ENCODE measurements around the gene TLCD3B. TPM values are rescaled to one million over a fixed set of nuclear protein-coding genes. Genes with fewer than 3 reads are reported as not detected.
A peak's percentile ranks its signal among the peaks of the same experiment; 100 is the strongest.

Gene TLCD3B
- total and polyA plus RNA-seq, 9 of the 15 experiments (the other 6 are each of a cell fraction or from before 2014, with no cell fraction given): 0.10 to 0.52 (median 0.23) TPM; not detected in 4

DNA sequence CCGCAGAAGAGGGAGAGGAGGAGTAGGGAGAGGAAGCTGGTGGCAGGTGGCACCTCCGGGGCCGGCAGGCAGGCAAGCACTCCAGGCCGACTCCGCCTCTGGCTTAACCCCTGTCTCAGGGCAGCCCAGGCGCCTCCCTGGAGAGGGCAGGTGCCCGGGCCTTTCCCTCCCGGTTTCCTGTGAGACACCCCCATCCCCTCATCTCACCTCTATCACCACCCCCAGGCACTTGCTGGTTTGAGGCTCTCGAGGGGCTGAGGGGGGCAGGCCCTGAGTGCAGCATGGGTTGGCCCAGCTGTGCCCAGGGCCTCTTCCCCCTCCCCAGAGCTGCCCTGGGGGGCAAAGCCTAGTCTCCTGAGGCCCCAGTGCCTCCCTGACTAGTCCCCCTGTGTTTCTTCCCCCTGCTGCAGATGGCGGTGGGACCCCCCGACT lies 26.2 kb downstream of the TLCD3B start:
- H2AFZ ChIP-seq (ENCODE audit: low read depth, low read length): no peak overlapping the region
- no peak overlapping the region for H3K27ac ChIP-seq (ENCODE audit: extremely low read depth, low read depth, low read length)
- ATAC-seq (no peak), DNase-seq (ENCODE audit: extremely low read depth in 1 of 4, low spot score in 3 of 4) (no peak), FAIRE-seq (no peak)
- ChIA-PET CTCF (ENCODE audit: low intra/inter-chr PET ratio) (interaction anchor here (0.5 to 1.1 kb wide), 2 partner anchors 142 to 312 kb away, joined by 4 to 5 read pairs; partner anchors contain the start of gene CDIPT), POLR2A (interaction anchor here (0.7 to 1.0 kb wide), 3 partner anchors 14 to 142 kb away, joined by 3 to 6 read pairs (median 3); partner anchors contain the start of gene CDIPT)
- H3K4me2 ChIP-seq (ENCODE audit: insufficient read depth, low read length): no peak overlapping the region
- H3K79me2 ChIP-seq (ENCODE audit: control insufficient read depth, insufficient read depth, low read length): no peaks in the 10 kb centered on the region
- intact Hi-C loops (cut with micrococcal nuclease): loop anchor here (5.0 kb wide), 1 partner anchor 143 kb away; the partner anchor contains the start of gene CDIPT
- in situ Hi-C loops (cut with MboI): no loop called here
- H3K4me1 ChIP-seq (replicated peaks in 1 of 2; ENCODE audit: control insufficient read depth in 2 of 2, insufficient read depth in 2 of 2, low read length in 2 of 2): peaks cover 0 to 64% of the 10 kb centered on the region in 2 experiments; a peak in 2 of 5 replicates
- H4K20me1 ChIP-seq (replicated peaks; ENCODE audit: control insufficient read depth, insufficient read depth, low read length): peaks cover 5% of the 10 kb centered on the region; the same call in 1 of the 2 replicates
- 54% methylated on average over 3 of the region's 11 CpGs for WGBS (ENCODE audit: insufficient coverage, low coverage, missing lambda C conversion rate)
- no TSS peak for BruUV-seq (replicated peaks)
- H3K4me3 ChIP-seq: no peak overlapping the region
- peaks cover 0 to 4% of the 10 kb centered on the region in 2 experiments; a peak in 1 of 5 replicates for H3K27me3 ChIP-seq (ENCODE audit: control insufficient read depth in 2 of 2, insufficient read depth in 2 of 2, low read length in 2 of 2)
- TF ChIP-seq POLR2A (conservative IDR thresholded peaks at IDR 0.05) (0 out of 2 replicates have a peak, but pooled peaks have one; percentile 20), ZNF3 (CRISPR knock-in tag; IDR thresholded peaks at IDR 0.05) (no peak), RBFOX2 (IDR thresholded peaks at IDR 0.05; ENCODE audit: low read depth, low read length) (peak; percentile 5; the same call in 1 of the 2 replicates), NCOA6 (IDR thresholded peaks at IDR 0.05) (no peak), POLR2G (IDR thresholded peaks at IDR 0.05; ENCODE audit: low read depth, low read length) (peak; percentile 56)
- peak overlapping the region in 1 of 2 experiments; percentile 64; a peak in 1 of 4 replicates for H3K9ac ChIP-seq (ENCODE audit: insufficient read depth in 1 of 2, low read depth in 2 of 2, low read length in 2 of 2)
- H3K9me1 ChIP-seq (ENCODE audit: control insufficient read depth, insufficient read depth, low read length): no peaks in the 10 kb centered on the region
- H3K36me3 ChIP-seq (ENCODE audit: control insufficient read depth, insufficient read depth, low read length): peaks cover 12% of the 10 kb centered on the region; the same call in 1 of the 3 replicates
- no peaks in the 10 kb centered on the region for H3K9me3 ChIP-seq (replicated peaks; ENCODE audit: control insufficient read depth, insufficient read depth, low read depth, low read length)

DNA sequence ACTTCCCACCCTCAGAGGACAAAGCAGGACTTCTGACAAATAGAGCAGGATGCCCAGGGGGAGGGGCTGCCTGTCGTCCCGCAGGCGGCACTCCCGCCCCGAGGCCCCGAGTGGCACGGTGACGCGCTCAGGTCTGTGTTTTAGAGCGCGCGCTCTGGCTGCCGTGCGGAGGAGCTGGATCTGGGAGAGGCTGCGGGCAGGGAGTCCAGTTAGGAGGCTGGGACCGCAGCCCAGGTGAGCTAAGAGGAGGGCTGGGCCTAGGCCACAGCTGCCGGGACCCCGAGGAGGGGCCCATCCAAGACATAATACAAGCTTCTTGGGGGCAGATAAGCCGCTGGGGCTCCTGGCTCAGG lies 26.7 kb downstream of the TLCD3B start:
- H3K36me3 ChIP-seq (ENCODE audit: control insufficient read depth, insufficient read depth, low read length): peaks cover 12% of the 10 kb centered on the region; the same call in 1 of the 3 replicates
- H3K79me2 ChIP-seq (ENCODE audit: control insufficient read depth, insufficient read depth, low read length): no peaks in the 10 kb centered on the region
- peaks cover 0 to 4% of the 10 kb centered on the region in 2 experiments; a peak in 1 of 5 replicates for H3K27me3 ChIP-seq (ENCODE audit: control insufficient read depth in 2 of 2, insufficient read depth in 2 of 2, low read length in 2 of 2)
- 77% methylated on average over 13 of the region's 19 CpGs for WGBS (ENCODE audit: insufficient coverage, low coverage, missing lambda C conversion rate)
- H3K9me1 ChIP-seq (ENCODE audit: control insufficient read depth, insufficient read depth, low read length): no peaks in the 10 kb centered on the region
- H3K4me3 ChIP-seq: no peak overlapping the region
- H3K27ac ChIP-seq (ENCODE audit: extremely low read depth, low read depth, low read length): no peak overlapping the region
- no peak overlapping the region for H2AFZ ChIP-seq (ENCODE audit: low read depth, low read length)
- no peaks in the 10 kb centered on the region for H3K9me3 ChIP-seq (replicated peaks; ENCODE audit: control insufficient read depth, insufficient read depth, low read depth, low read length)
- H3K9ac ChIP-seq (ENCODE audit: insufficient read depth in 1 of 2, low read depth in 2 of 2, low read length in 2 of 2): 0 out of 4 replicates have a peak overlapping the region, but pooled peaks of 1 of the 2 experiments have one; percentile 64
- DNase-seq (ENCODE audit: extremely low read depth in 1 of 4, low spot score in 3 of 4) (no peak), FAIRE-seq (no peak), ATAC-seq (no peak)
- in situ Hi-C loops (cut with MboI) (no loop called here), intact Hi-C loops (cut with micrococcal nuclease) (no loop called here)
- ChIA-PET CTCF (ENCODE audit: low intra/inter-chr PET ratio) (interaction anchor here (1.1 kb wide), 1 partner anchor 141 kb away, joined by 5 read pairs; the partner anchor contains the start of gene CDIPT), POLR2A (interaction anchor here (0.7 to 1.0 kb wide), 2 partner anchors 19 to 142 kb away, joined by 3 read pairs; partner anchors contain the start of gene CDIPT)
- H4K20me1 ChIP-seq (replicated peaks; ENCODE audit: control insufficient read depth, insufficient read depth, low read length): peaks cover 5% of the 10 kb centered on the region; the same call in 1 of the 2 replicates
- H3K4me2 ChIP-seq (ENCODE audit: insufficient read depth, low read length): no peak overlapping the region
- BruUV-seq (replicated peaks): no TSS peak
- peaks cover 0 to 59% of the 10 kb centered on the region in 2 experiments; a peak in 2 of 5 replicates for H3K4me1 ChIP-seq (replicated peaks in 1 of 2; ENCODE audit: control insufficient read depth in 2 of 2, insufficient read depth in 2 of 2, low read length in 2 of 2)
- TF ChIP-seq MEIS2 (IDR thresholded peaks at IDR 0.05; ENCODE audit: partially characterized antibody) (no peak), POLR2G (IDR thresholded peaks at IDR 0.05; ENCODE audit: low read depth, low read length) (peak; percentile 68; the same call in 1 of the 2 replicates), TRIM28 (IDR thresholded peaks at IDR 0.05) (no peak), GABPB1 (CRISPR knock-in tag; IDR thresholded peaks at IDR 0.05) (no peak), RBFOX2 (IDR thresholded peaks at IDR 0.05; ENCODE audit: low read depth, low read length) (peak; percentile 48), ZNF253 (CRISPR knock-in tag; conservative IDR thresholded peaks at IDR 0.05) (no peak), NCOA2 (IDR thresholded peaks at IDR 0.05; ENCODE audit: partially characterized antibody in 2 of 2) (no peak), MYC (IDR thresholded peaks at IDR 0.05; ENCODE audit: low read depth, low read length) (no peak), MYC (CRISPR knock-in tag; IDR thresholded peaks at IDR 0.05; ENCODE audit: borderline replicate concordance, low read depth) (no peak), BHLHE40 (IDR thresholded peaks at IDR 0.05; ENCODE audit: low read length) (no peak), HDAC1 (IDR thresholded peaks at IDR 0.05) (no peak), RBM39 (optimal IDR thresholded peaks at IDR 0.05; ENCODE audit: low read depth, low read length) (no peak)
- TF ChIP-seq, protein P1, sequence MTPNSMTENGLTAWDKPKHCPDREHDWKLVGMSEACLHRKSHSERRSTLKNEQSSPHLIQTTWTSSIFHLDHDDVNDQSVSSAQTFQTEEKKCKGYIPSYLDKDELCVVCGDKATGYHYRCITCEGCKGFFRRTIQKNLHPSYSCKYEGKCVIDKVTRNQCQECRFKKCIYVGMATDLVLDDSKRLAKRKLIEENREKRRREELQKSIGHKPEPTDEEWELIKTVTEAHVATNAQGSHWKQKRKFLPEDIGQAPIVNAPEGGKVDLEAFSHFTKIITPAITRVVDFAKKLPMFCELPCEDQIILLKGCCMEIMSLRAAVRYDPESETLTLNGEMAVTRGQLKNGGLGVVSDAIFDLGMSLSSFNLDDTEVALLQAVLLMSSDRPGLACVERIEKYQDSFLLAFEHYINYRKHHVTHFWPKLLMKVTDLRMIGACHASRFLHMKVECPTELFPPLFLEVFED (CRISPR knock-in tag; conservative IDR thresholded peaks at IDR 0.05): no peak

Data from K562 (cell line).